ENCODE results near the gene ELK4.

The ELK4 gene

DNA sequence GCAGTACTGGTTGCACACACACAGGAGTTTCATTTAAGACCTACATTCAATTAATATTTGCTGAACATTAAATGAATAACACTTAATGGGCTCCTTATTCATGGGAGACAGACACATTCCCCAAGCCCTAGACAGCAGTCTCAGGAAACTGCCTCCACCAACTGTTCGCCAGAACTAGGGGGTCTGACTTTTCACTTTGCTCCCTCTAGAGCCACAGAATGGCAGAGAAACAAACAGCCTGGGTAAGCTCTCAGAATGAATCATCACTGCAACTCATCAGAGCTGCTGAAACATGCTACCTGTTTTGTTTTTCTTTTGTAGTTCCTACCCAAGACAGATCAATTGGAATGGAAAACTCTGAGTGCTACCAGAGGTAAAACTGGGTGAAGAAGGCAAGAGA is 31.7 kb downstream of the ELK4 start:
- H3K4me3 ChIP-seq (ENCODE audit: low read length), result no peak overlapping the region
- WGBS (ENCODE audit: extremely low coverage, insufficient coverage, low lambda C conversion rate), result no CpG with 5 or more reads among the region's 1 CpG
- no peaks in the 10 kb centered on the region for H3K4me1 ChIP-seq (ENCODE audit: control insufficient read depth, low read depth, low read length)
- DNase-seq, result no peak
- no peak overlapping the region for H2BK120ac ChIP-seq (ENCODE audit: low read depth, low read length)
- no peak overlapping the region for H2BK5ac ChIP-seq (ENCODE audit: low read length)
- H3K79me1 ChIP-seq (ENCODE audit: low read length), result no peaks in the 10 kb centered on the region
- H4K5ac ChIP-seq (ENCODE audit: low read length), result no peak overlapping the region
- H3K27ac ChIP-seq (ENCODE audit: low read depth, low read length), result no peak overlapping the region
- H3K56ac ChIP-seq (ENCODE audit: low read length), result no peak overlapping the region
- no peak overlapping the region for H3K4ac ChIP-seq (ENCODE audit: low read depth, low read length)
- H4K8ac ChIP-seq (ENCODE audit: low read depth, low read length), result no peak overlapping the region
- H3K4me2 ChIP-seq (ENCODE audit: low read length), result no peak overlapping the region
- H3K23ac ChIP-seq (ENCODE audit: low read length), result no peak overlapping the region
- no peak overlapping the region for H3K18ac ChIP-seq (ENCODE audit: low read length)
- no peak overlapping the region for H3K9ac ChIP-seq (ENCODE audit: low read length)
- no peak overlapping the region for H2AK5ac ChIP-seq (ENCODE audit: low read length)
- H3K36me3 ChIP-seq (ENCODE audit: control insufficient read depth, insufficient read depth, low read length), result no peaks in the 10 kb centered on the region
- no peaks in the 10 kb centered on the region for H3K27me3 ChIP-seq (ENCODE audit: insufficient read depth, low read length, poor library complexity)
- H2BK15ac ChIP-seq (replicated peaks; ENCODE audit: low read depth), result no peak overlapping the region
- H3K79me2 ChIP-seq (ENCODE audit: control insufficient read depth, insufficient read depth, low read length), result no peaks in the 10 kb centered on the region

DNA sequence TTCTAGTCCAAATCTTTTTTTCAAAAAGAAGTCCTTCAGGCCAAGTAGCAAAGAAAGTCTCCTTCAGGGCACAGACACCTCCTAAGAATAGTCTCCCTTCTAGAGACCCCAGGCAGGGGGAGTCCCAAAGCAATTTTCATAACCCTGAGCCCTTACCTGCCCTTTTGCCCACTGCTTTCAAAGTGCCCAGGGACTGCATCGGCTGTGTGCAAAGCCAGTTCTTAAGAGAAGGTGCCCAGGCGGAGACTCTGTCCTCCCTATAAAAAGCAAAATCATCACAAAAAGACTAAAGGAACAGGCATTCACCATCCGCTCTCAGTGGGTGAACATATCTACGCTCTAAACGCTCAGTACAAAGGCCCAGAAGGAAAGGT is 32.2 kb downstream of the ELK4 start:
- WGBS (ENCODE audit: extremely low coverage, insufficient coverage, low lambda C conversion rate), result no CpG with 5 or more reads among the region's 5 CpGs
- Histone ChIP-seq H3K27ac (ENCODE audit: low read depth, low read length) (no peak overlapping the region), H4K5ac (ENCODE audit: low read length) (no peak overlapping the region)

DNA sequence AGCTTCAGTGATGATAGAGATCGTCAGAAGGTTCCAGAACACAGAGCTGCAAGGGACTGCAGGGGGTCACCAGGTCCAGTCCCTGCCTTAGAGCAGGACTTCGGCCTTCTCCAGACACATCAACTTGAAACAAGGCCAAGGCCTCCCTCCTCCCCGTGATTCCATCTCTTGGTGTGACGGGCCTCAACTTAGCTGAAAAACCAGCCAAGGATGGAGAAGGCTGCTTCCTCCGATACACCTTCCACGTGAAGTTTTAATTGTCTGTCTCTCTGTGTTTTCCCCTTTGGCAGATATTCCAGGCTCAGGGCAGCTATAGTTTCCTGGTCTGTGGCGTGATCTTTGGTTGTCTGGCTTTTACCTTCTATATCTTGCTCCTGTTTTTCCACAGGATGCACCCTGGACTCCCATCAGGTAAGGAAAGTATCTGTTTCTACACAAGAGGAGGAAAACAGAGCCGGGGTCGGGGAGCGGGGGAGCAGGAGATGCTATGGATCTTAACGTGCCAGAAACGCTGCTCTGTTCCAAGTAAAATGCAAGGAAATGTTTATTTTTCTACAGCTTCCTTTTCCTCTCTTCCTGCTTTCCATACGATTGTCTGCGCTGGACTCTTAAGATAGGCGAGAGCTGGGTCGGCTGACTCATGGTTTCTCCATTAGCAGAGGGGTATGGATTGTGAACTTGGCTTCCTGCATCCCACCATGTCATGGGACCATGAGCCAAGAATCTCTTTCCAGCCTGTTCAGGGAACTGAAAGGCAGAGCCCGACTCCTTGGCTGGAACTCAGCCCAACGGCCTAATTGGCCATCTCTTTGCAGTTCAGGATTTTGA is 32.8 kb downstream of the ELK4 start:
- no CpG with 5 or more reads among the region's 18 CpGs for WGBS (ENCODE audit: extremely low coverage, insufficient coverage, low lambda C conversion rate)
- no peaks in the 10 kb centered on the region for H3K79me1 ChIP-seq (ENCODE audit: low read length)
- H3K4me3 ChIP-seq (ENCODE audit: low read length), result no peak overlapping the region
- no peak overlapping the region for H2BK15ac ChIP-seq (replicated peaks; ENCODE audit: low read depth)
- no peak overlapping the region for H3K9ac ChIP-seq (ENCODE audit: low read length)
- no peak overlapping the region for H3K18ac ChIP-seq (ENCODE audit: low read length)
- no peak overlapping the region for H3K4me2 ChIP-seq (ENCODE audit: low read length)
- no peaks in the 10 kb centered on the region for H3K36me3 ChIP-seq (ENCODE audit: control insufficient read depth, insufficient read depth, low read length)
- H2BK120ac ChIP-seq (ENCODE audit: low read depth, low read length), result no peak overlapping the region
- H3K27me3 ChIP-seq (ENCODE audit: insufficient read depth, low read length, poor library complexity), result no peaks in the 10 kb centered on the region
- H4K8ac ChIP-seq (ENCODE audit: low read depth, low read length), result no peak overlapping the region
- no peak overlapping the region for H2AK5ac ChIP-seq (ENCODE audit: low read length)
- no peak overlapping the region for H3K56ac ChIP-seq (ENCODE audit: low read length)
- H4K5ac ChIP-seq (ENCODE audit: low read length), result no peak overlapping the region
- no peak overlapping the region for H2BK5ac ChIP-seq (ENCODE audit: low read length)
- no peak for DNase-seq
- no peak overlapping the region for H3K27ac ChIP-seq (ENCODE audit: low read depth, low read length)
- H3K4me1 ChIP-seq (ENCODE audit: control insufficient read depth, low read depth, low read length), result no peaks in the 10 kb centered on the region
- no peak overlapping the region for H3K23ac ChIP-seq (ENCODE audit: low read length)
- no peaks in the 10 kb centered on the region for H3K79me2 ChIP-seq (ENCODE audit: control insufficient read depth, insufficient read depth, low read length)
- no peak overlapping the region for H3K4ac ChIP-seq (ENCODE audit: low read depth, low read length)

More for the DNA sequence above, 32.2 kb downstream of the ELK4 start:
- H3K23ac ChIP-seq (ENCODE audit: low read length), result no peak overlapping the region
- no peak overlapping the region for H3K4me3 ChIP-seq (ENCODE audit: low read length)
- H3K56ac ChIP-seq (ENCODE audit: low read length), result no peak overlapping the region
- no peak overlapping the region for H4K8ac ChIP-seq (ENCODE audit: low read depth, low read length)
- H3K79me2 ChIP-seq (ENCODE audit: control insufficient read depth, insufficient read depth, low read length), result no peaks in the 10 kb centered on the region
- no peaks in the 10 kb centered on the region for H3K36me3 ChIP-seq (ENCODE audit: control insufficient read depth, insufficient read depth, low read length)
- H3K4ac ChIP-seq (ENCODE audit: low read depth, low read length), result no peak overlapping the region
- H2BK5ac ChIP-seq (ENCODE audit: low read length), result no peak overlapping the region
- H3K4me1 ChIP-seq (ENCODE audit: control insufficient read depth, low read depth, low read length), result no peaks in the 10 kb centered on the region
- no peak overlapping the region for H3K9ac ChIP-seq (ENCODE audit: low read length)
- no peak overlapping the region for H2BK15ac ChIP-seq (replicated peaks; ENCODE audit: low read depth)
- no peak overlapping the region for H3K18ac ChIP-seq (ENCODE audit: low read length)
- H2BK120ac ChIP-seq (ENCODE audit: low read depth, low read length), result no peak overlapping the region
- DNase-seq, result no peak
- no peaks in the 10 kb centered on the region for H3K27me3 ChIP-seq (ENCODE audit: insufficient read depth, low read length, poor library complexity)
- H3K4me2 ChIP-seq (ENCODE audit: low read length), result no peak overlapping the region
- no peak overlapping the region for H2AK5ac ChIP-seq (ENCODE audit: low read length)
- no peaks in the 10 kb centered on the region for H3K79me1 ChIP-seq (ENCODE audit: low read length)

DNA sequence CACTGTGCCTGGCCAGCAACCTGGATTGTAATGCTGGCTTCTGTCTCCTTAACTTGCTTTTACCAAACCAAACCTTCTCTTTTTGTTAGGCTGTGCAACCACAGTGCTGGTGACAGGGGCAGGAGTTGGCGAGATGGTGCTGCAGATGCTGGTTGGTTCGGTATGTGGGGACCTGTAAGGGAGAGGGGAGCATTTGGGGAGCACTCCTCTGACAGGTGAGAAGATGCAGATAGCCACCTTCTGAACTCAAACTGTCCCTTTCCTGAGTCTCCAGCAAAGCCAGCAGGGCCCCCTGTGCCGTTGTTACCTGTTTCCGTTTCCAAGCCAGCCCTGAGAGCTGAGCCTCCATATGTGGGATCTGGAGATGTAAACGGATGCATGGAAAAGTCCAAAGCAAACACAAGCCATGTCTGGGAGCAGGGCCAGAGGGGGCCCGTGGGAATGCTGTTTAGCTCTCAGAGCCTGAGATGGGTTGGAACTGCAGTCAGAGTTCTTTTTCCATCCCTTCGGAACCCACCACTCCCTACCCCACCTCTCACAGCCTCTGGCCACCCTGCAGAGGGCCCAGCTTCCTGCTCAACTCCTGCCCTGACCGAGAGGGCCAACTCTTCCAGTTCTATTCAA is 34.0 kb downstream of the ELK4 start:
- H4K5ac ChIP-seq (ENCODE audit: low read length), result no peak overlapping the region
- H3K4ac ChIP-seq (ENCODE audit: low read depth, low read length), result no peak overlapping the region
- no peaks in the 10 kb centered on the region for H3K79me1 ChIP-seq (ENCODE audit: low read length)
- H2AK5ac ChIP-seq (ENCODE audit: low read length), result no peak overlapping the region
- H3K36me3 ChIP-seq (ENCODE audit: control insufficient read depth, insufficient read depth, low read length), result no peaks in the 10 kb centered on the region
- H3K56ac ChIP-seq (ENCODE audit: low read length), result no peak overlapping the region
- no peaks in the 10 kb centered on the region for H3K27me3 ChIP-seq (ENCODE audit: insufficient read depth, low read length, poor library complexity)
- no peak overlapping the region for H3K18ac ChIP-seq (ENCODE audit: low read length)
- no peak overlapping the region for H2BK15ac ChIP-seq (replicated peaks; ENCODE audit: low read depth)
- no peak overlapping the region for H3K4me3 ChIP-seq (ENCODE audit: low read length)
- H3K4me2 ChIP-seq (ENCODE audit: low read length), result no peak overlapping the region
- no peak overlapping the region for H4K8ac ChIP-seq (ENCODE audit: low read depth, low read length)
- H3K23ac ChIP-seq (ENCODE audit: low read length), result no peak overlapping the region
- H3K4me1 ChIP-seq (ENCODE audit: control insufficient read depth, low read depth, low read length), result no peaks in the 10 kb centered on the region
- H3K27ac ChIP-seq (ENCODE audit: low read depth, low read length), result no peak overlapping the region
- no CpG with 5 or more reads among the region's 8 CpGs for WGBS (ENCODE audit: extremely low coverage, insufficient coverage, low lambda C conversion rate)
- H2BK120ac ChIP-seq (ENCODE audit: low read depth, low read length), result no peak overlapping the region
- no peak overlapping the region for H3K9ac ChIP-seq (ENCODE audit: low read length)
- no peak overlapping the region for H2BK5ac ChIP-seq (ENCODE audit: low read length)
- DNase-seq, result no peak
- H3K79me2 ChIP-seq (ENCODE audit: control insufficient read depth, insufficient read depth, low read length), result no peaks in the 10 kb centered on the region

DNA sequence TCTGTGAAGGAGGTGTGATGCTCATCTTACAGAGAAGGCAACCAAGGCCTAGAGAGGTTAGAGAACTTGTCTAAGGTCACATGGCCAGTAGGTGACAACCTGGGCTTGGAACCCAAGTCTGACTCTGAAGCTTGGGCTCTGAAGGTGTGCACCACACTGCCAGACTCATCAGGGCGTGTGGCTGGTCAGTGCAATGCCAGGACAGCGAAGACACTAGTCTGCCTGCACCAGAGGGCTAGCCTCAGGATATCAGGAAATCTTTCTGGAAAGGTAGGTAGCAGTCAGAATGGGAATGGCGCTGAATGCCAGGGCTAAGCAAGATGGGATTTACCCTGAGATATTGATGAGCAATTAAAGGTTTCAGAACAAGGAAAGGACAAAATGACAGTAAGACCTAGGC is 34.9 kb downstream of the ELK4 start:
- H3K36me3 ChIP-seq (ENCODE audit: control insufficient read depth, insufficient read depth, low read length), result no peaks in the 10 kb centered on the region
- no peak overlapping the region for H4K8ac ChIP-seq (ENCODE audit: low read depth, low read length)
- no peaks in the 10 kb centered on the region for H3K79me2 ChIP-seq (ENCODE audit: control insufficient read depth, insufficient read depth, low read length)
- no peak overlapping the region for H3K27ac ChIP-seq (ENCODE audit: low read depth, low read length)
- no peak overlapping the region for H3K9ac ChIP-seq (ENCODE audit: low read length)
- H2BK5ac ChIP-seq (ENCODE audit: low read length), result no peak overlapping the region
- no CpG with 5 or more reads among the region's 3 CpGs for WGBS (ENCODE audit: extremely low coverage, insufficient coverage, low lambda C conversion rate)
- no peak overlapping the region for H2BK120ac ChIP-seq (ENCODE audit: low read depth, low read length)
- no peak overlapping the region for H4K5ac ChIP-seq (ENCODE audit: low read length)
- no peaks in the 10 kb centered on the region for H3K27me3 ChIP-seq (ENCODE audit: insufficient read depth, low read length, poor library complexity)
- H3K4me3 ChIP-seq (ENCODE audit: low read length), result no peak overlapping the region
- no peak overlapping the region for H3K18ac ChIP-seq (ENCODE audit: low read length)
- H3K4me2 ChIP-seq (ENCODE audit: low read length), result no peak overlapping the region
- no peaks in the 10 kb centered on the region for H3K79me1 ChIP-seq (ENCODE audit: low read length)
- no peak for DNase-seq
- no peak overlapping the region for H2AK5ac ChIP-seq (ENCODE audit: low read length)
- H3K4ac ChIP-seq (ENCODE audit: low read depth, low read length), result no peak overlapping the region
- H3K56ac ChIP-seq (ENCODE audit: low read length), result no peak overlapping the region
- H3K4me1 ChIP-seq (ENCODE audit: control insufficient read depth, low read depth, low read length), result no peaks in the 10 kb centered on the region
- H2BK15ac ChIP-seq (replicated peaks; ENCODE audit: low read depth), result no peak overlapping the region
- H3K23ac ChIP-seq (ENCODE audit: low read length), result no peak overlapping the region
